ENCODE data around the gene MT1E.

DNA sequence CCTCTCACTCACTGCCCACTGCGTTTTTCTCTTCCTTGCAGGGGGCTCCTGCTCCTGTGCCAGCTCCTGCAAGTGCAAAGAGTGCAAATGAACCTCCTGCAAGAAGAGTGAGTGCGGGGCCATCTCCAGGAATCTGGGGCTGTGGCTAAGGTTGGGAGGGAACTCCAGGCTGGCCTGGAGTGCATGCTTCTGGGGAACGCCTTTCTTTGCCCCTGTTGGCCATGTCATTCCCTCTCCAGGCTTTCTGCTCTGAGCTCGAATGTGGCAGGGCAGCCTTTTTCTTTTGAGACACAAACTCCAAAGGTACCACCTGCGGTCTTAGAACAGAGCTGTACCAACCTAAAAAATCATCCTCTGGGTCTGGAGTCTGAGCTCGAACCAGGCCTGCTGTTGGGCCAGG, 7.4 kb upstream of the MT1E start:
- no peak for TF ChIP-seq CTCF (conservative IDR thresholded peaks at IDR 0.05; ENCODE audit: low read depth, low read length)
- TF ChIP-seq EZH2phosphoT487 (IDR thresholded peaks at IDR 0.05; ENCODE audit: borderline replicate concordance, low read length): no peak

Data from PC-3 (cell line).